GM12892 (cell line): ENCODE measurements around the gene DUXB.

Experiments used
- POLR2A ChIP-seq: IDR thresholded peaks from 2 replicates; pipeline ENCODE4 v1.6.1; 2011; ENCODE audit warnings: low read depth, low read length, control low read depth
- POLR2AphosphoS5 ChIP-seq: IDR thresholded peaks from 2 replicates; pipeline ENCODE4 v1.6.1; 2011; ENCODE audit warnings: low read depth, low read length, control low read depth
- TAF1 ChIP-seq: IDR thresholded peaks from 2 replicates; pipeline ENCODE4 v1.6.1; 2011; ENCODE audit warnings: low read depth, mild to moderate bottlenecking, control low read depth, low read length, borderline replicate concordance

DNA sequence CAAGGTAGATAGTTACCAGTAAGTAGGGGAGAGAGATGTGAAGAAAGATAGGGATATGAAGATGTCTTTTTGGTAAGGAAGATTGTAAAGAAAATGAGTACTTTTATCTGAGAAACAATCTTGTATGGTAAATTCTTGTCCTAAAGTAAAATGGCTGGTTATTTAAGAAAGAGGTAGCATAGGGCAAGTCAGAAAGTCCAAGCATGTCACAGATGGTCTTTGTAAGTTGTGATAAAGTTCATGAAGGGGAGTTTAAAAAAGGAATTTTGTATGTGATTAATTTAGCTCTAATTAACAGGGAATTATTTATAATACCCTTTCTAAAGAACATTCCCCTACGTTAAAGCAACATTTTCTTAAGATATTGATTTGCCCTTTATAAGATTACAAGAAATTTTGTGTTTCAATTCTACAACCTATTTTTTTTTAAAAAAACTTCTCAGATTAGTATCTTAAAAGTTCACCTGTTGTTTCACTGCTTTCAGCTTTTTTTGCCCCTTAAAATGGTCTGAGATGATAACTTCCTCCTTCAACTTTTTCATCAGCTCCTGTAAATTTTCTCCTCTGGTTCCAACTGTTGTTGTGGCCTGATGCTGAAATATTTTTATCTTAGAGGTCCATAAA lies 41.3 kb upstream of the DUXB start:
- TF ChIP-seq POLR2A (no peak), TAF1 (no peak), POLR2AphosphoS5 (no peak)
